Measurements from ENCODE around the gene C9orf43.
"Not testable (repeated sequence)": the region's sequence is repeated elsewhere in the genome, so short reads cannot be mapped to it uniquely, and the experiment has no call there.

The C9orf43 gene

GRCh38 chr9:113410207-113410864, at the start of gene C9orf43, which contains the start of gene POLE3:
TSS of gene C9orf43 (plus strand) at chr9:113410747. CDS start at chr9:113413494, 2,747 bp downstream.
TSS of gene POLE3 (minus strand) at chr9:113410675. CDS start at chr9:113410293, 382 bp downstream.
- FAIRE-seq (peak; percentile 87), DNase-seq (ENCODE audit: insufficient read length, low spot score) (peak; percentile 69)

- FAIRE-seq (no peak), DNase-seq (ENCODE audit: insufficient read length, low spot score) (no peak)
Observed at GRCh38 chr9:113361304-113362018, 49.1 kb upstream of the C9orf43 start.

GRCh38 chr9:113363336-113363735, 47.2 kb upstream of the C9orf43 start:
- no peak for FAIRE-seq
- DNase-seq (ENCODE audit: insufficient read length, low spot score), result no peak

- DNase-seq (ENCODE audit: insufficient read length, low spot score), result no peak
- no peak for FAIRE-seq
Observed at GRCh38 chr9:113364951-113365350, 45.6 kb upstream of the C9orf43 start.

- DNase-seq (ENCODE audit: insufficient read length, low spot score); FAIRE-seq: not testable (repeated sequence)
Observed at GRCh38 chr9:113365652-113366051, 44.9 kb upstream of the C9orf43 start.

- DNase-seq (ENCODE audit: insufficient read length, low spot score), result no peak
- no peak for FAIRE-seq
Observed at GRCh38 chr9:113368348-113368981, 42.1 kb upstream of the C9orf43 start.

GRCh38 chr9:113368982-113369854, 41.3 kb upstream of the C9orf43 start:
- no peak for DNase-seq (ENCODE audit: insufficient read length, low spot score)
- no peak for FAIRE-seq

- DNase-seq (ENCODE audit: insufficient read length, low spot score) (no peak), FAIRE-seq (no peak)
Observed at GRCh38 chr9:113369855-113370140, 40.7 kb upstream of the C9orf43 start.

- DNase-seq (ENCODE audit: insufficient read length, low spot score) (no peak), FAIRE-seq (no peak)
Observed at GRCh38 chr9:113370806-113371325, 39.7 kb upstream of the C9orf43 start.

- DNase-seq (ENCODE audit: insufficient read length, low spot score), result no peak
- no peak for FAIRE-seq
Observed at GRCh38 chr9:113372059-113372458, 38.5 kb upstream of the C9orf43 start.

- DNase-seq (ENCODE audit: insufficient read length, low spot score) (no peak), FAIRE-seq (no peak)
Observed at GRCh38 chr9:113373256-113373655, 37.3 kb upstream of the C9orf43 start.

GRCh38 chr9:113373676-113374392, 36.7 kb upstream of the C9orf43 start:
- DNase-seq (ENCODE audit: insufficient read length, low spot score), result no peak
- FAIRE-seq, result no peak

GRCh38 chr9:113375057-113376023, 35.2 kb upstream of the C9orf43 start:
- DNase-seq (ENCODE audit: insufficient read length, low spot score) (no peak), FAIRE-seq (no peak)

- peak; percentile 82 for DNase-seq (ENCODE audit: insufficient read length, low spot score)
- FAIRE-seq, result peak; percentile 71
Observed at GRCh38 chr9:113376634-113377567, 33.6 kb upstream of the C9orf43 start, which contains the start of gene HDHD3. TSS of gene HDHD3 (minus strand) at chr9:113376986. CDS start at chr9:113374354, 2,632 bp downstream.

- FAIRE-seq; DNase-seq (ENCODE audit: insufficient read length, low spot score): not testable (repeated sequence)
Observed at GRCh38 chr9:113379094-113379828, 31.3 kb upstream of the C9orf43 start.

GRCh38 chr9:113379829-113380210, 30.7 kb upstream of the C9orf43 start:
- DNase-seq (ENCODE audit: insufficient read length, low spot score); FAIRE-seq: not testable (repeated sequence)

GRCh38 chr9:113380869-113381378, 29.6 kb upstream of the C9orf43 start:
- DNase-seq (ENCODE audit: insufficient read length, low spot score) (peak; percentile 48), FAIRE-seq (peak; percentile 81)
